HepG2 (cell line): Measurements from ENCODE around the gene ZNF865. TPM values are rescaled to one million over a fixed set of nuclear protein-coding genes. Genes with fewer than 3 reads are reported as not detected.

ENCODE experiments used
- ARNT ChIP-seq: fragments of 450-650 bp; IDR thresholded peaks from 2 replicates; pipeline ENCODE4 v1.6.1; 2017
- FLYWCH1 ChIP-seq: sonication (generic); formaldehyde crosslinking; IDR thresholded peaks from 2 replicates; pipeline ENCODE4 v1.8.1; 2023; ENCODE audit warnings: mild to moderate bottlenecking, missing genetic modification reagents
- HMG20A ChIP-seq: IDR thresholded peaks from 2 replicates; pipeline ENCODE4 v1.6.1; 2016; ENCODE audit warnings: borderline replicate concordance
- HNF4G ChIP-seq, 2 experiments: sonication (generic) in 1 of 2; formaldehyde crosslinking in 1 of 2; IDR thresholded peaks; 2 replicates each; pipeline versions ENCODE4 v1.4.0 to v1.6.1; 2011 to 2020; ENCODE audit warnings: borderline replicate concordance in 2 of 2, low read depth in 2 of 2, mild to moderate bottlenecking in 2 of 2, low read length in 1 of 2, missing genetic modification reagents in 1 of 2, moderate library complexity in 1 of 2
- KDM1A ChIP-seq: IDR thresholded peaks from 2 replicates; pipeline ENCODE4 v1.6.1; 2016; ENCODE audit warnings: missing compliant biosample characterization
- KLF6 ChIP-seq: IDR thresholded peaks from 2 replicates; pipeline ENCODE4 v1.8.0; 2016; ENCODE audit warnings: missing biosample characterization, missing genetic modification reagents
- MLLT10 ChIP-seq: sonication (generic); formaldehyde crosslinking; IDR thresholded peaks from 2 replicates; pipeline ENCODE4 v1.4.0; 2020; ENCODE audit warnings: missing genetic modification reagents
- PAWR ChIP-seq: sonication (generic); formaldehyde crosslinking; IDR thresholded peaks from 2 replicates; pipeline ENCODE4 v1.4.0; 2020; ENCODE audit warnings: missing genetic modification reagents, mild to moderate bottlenecking, borderline replicate concordance
- PITX1 ChIP-seq: sonication (generic); formaldehyde crosslinking; IDR thresholded peaks from 2 replicates; pipeline ENCODE4 v1.5.1; 2020; ENCODE audit warnings: mild to moderate bottlenecking, missing genetic modification reagents
- POLR2G ChIP-seq: fragments of 200-400 bp; formaldehyde crosslinking; IDR thresholded peaks from 2 replicates; pipeline ENCODE4 v1.6.1; 2018; ENCODE audit warnings: mild to moderate bottlenecking, low read depth, low read length, moderate library complexity
- RBM22 ChIP-seq: fragments of 200-400 bp; formaldehyde crosslinking; optimal IDR thresholded peaks from 2 replicates; pipeline ENCODE3; 2017; ENCODE audit warnings: mild to moderate bottlenecking, low read length, moderate library complexity
- RXRA ChIP-seq: sonication (generic); formaldehyde crosslinking; IDR thresholded peaks from 2 replicates; pipeline ENCODE4 v1.5.1; 2020; ENCODE audit warnings: missing genetic modification reagents
- TARDBP ChIP-seq: sonication (generic); formaldehyde crosslinking; IDR thresholded peaks from 2 replicates; pipeline ENCODE4 v1.8.0; 2022; ENCODE audit warnings: mild to moderate bottlenecking, missing genetic modification reagents
- TGIF2 ChIP-seq: IDR thresholded peaks from 2 replicates; pipeline ENCODE4 v1.6.1; 2016; ENCODE audit warnings: control low read depth, missing compliant biosample characterization
- ZFP90 ChIP-seq: sonication (generic); formaldehyde crosslinking; IDR thresholded peaks from 2 replicates; pipeline ENCODE4 v1.8.0; 2022; ENCODE audit warnings: missing genetic modification reagents, mild to moderate bottlenecking, inconsistent platforms, borderline replicate concordance
- ZNF205 ChIP-seq: IDR thresholded peaks from 2 replicates; pipeline ENCODE4 v1.6.1; 2018; ENCODE audit warnings: missing biosample characterization, missing genetic modification reagents
- ZNF207 ChIP-seq: fragments of 450-650 bp; IDR thresholded peaks from 2 replicates; pipeline ENCODE4 v1.6.1; 2016; ENCODE audit warnings: antibody characterized with exemption, borderline replicate concordance
- ZNF260 ChIP-seq: sonication (generic); formaldehyde crosslinking; IDR thresholded peaks from 2 replicates; pipeline ENCODE4 v1.4.0; 2020; ENCODE audit warnings: missing genetic modification reagents, low read depth, mild to moderate bottlenecking, borderline replicate concordance
- ZNF264 ChIP-seq: sonication (generic); formaldehyde crosslinking; IDR thresholded peaks from 2 replicates; pipeline ENCODE4 v1.4.0; 2020; ENCODE audit warnings: missing genetic modification reagents
- ZNF276 ChIP-seq: sonication (generic); formaldehyde crosslinking; IDR thresholded peaks from 2 replicates; pipeline ENCODE4 v1.4.0; 2020; ENCODE audit warnings: mild to moderate bottlenecking, low read depth, missing genetic modification reagents
- ZNF430 ChIP-seq: sonication (generic); formaldehyde crosslinking; IDR thresholded peaks from 2 replicates; pipeline ENCODE4 v1.9.0; 2021; ENCODE audit warnings: mild to moderate bottlenecking, missing genetic modification reagents
- ZNF713 ChIP-seq: sonication (generic); formaldehyde crosslinking; IDR thresholded peaks from 2 replicates; pipeline ENCODE4 v1.4.0; 2020; ENCODE audit warnings: mild to moderate bottlenecking, missing genetic modification reagents
- ZNF724P ChIP-seq: sonication (generic); formaldehyde crosslinking; IDR thresholded peaks from 2 replicates; pipeline ENCODE4 v1.8.0; 2022; ENCODE audit warnings: missing genetic modification reagents, borderline replicate concordance
- polyA plus RNA-seq, 8 experiments: library from polyadenylated mRNA; depleted of rRNA in 3 of 8; stranded (reverse) in 7 of 8; unstranded in 1 of 8; fragments of >200 nt; fragmentation: Illumina TruSeq in 4 of 8; extraction: Trizol in 4 of 8; gene quantifications; 2 replicates each; pipeline versions ENCODE4 v1.2.1 to v1.2.3, GENCODE V29; 2011 to 2016; ENCODE audit warnings: low read depth in 4 of 8, missing spikeins in 1 of 8, mixed read lengths in 1 of 8; ENCODE audit not compliant: insufficient read depth in 1 of 8
- total RNA-seq, 5 experiments: library from RNA; depleted of rRNA; stranded (reverse); fragments of >200 nt; fragmentation: Illumina TruSeq; extraction: Trizol; gene quantifications; 2 replicates each; pipeline ENCODE4 v1.2.3, GENCODE V29; 2016; ENCODE audit warnings: low read depth in 1 of 5
- TF ChIP-seq, protein P1 (sequence below): sonication (generic); formaldehyde crosslinking; IDR thresholded peaks from 2 replicates; pipeline ENCODE4 v1.5.1; 2020; ENCODE audit warnings: missing genetic modification reagents, mild to moderate bottlenecking, borderline replicate concordance
- TF ChIP-seq, protein P2 (sequence below): sonication (generic); formaldehyde crosslinking; IDR thresholded peaks from 2 replicates; pipeline ENCODE4 v1.4.0; 2020; ENCODE audit warnings: missing genetic modification reagents

Gene ZNF865
- total and polyA plus RNA-seq, 2 of the 13 experiments (the other 11 are each of a cell fraction or from before 2014, with no cell fraction given) = 0.93 to 1.0 TPM

DNA sequence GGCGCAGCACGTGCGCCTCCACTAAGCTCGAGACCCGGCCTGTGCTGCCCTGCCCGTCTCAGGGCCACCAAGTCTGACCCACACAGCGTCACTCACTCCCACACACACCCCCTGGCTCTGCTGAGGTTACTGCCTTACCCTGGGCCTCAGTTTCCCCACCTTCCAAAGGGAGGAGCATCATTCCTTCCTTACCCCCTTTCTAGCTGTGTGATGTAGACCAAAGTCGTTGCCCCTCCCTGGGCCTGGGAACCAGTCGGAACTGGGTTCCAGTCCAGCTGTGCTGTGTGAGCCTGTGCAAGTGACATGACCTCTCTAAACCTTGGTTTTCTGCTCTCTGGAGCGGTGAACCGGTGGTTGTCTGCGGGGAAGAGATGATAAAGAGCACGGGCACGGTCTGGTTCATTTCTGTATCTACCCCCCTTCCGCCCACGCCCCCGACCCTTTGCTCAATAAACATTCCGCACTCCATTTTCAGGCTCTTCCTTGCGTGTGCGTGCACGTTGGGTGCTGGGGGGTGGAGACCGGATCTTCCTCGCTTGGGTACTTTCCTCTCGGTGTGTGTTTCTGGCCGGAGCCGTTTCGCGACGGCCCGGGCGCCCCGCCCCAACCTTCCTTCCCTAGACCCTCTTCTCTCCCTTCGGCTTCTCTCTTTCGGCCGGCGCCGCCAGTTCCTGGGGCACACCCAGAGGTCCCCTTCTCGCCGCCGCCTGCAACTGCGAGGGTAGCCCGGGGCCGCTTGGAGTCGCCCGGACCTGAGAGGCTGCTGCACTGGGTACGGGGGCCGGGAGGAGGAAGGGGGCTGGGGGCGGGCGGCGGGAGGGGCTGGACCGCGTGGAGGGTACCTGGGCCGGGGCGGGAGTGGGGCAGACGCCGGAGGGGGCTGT is 37.8 kb downstream of the ZNF865 start, which contains the start of gene ZNF581 (continued):
- no peak for TF ChIP-seq ZNF260 (CRISPR knock-in tag)
- TF ChIP-seq RXRA (CRISPR knock-in tag) = no peak
- peak; percentile 75 for TF ChIP-seq POLR2G
- no peak for TF ChIP-seq ZNF207
- TF ChIP-seq ZNF713 (CRISPR knock-in tag) = 0 out of 2 replicates have a peak, but pooled peaks have one; percentile 32
- TF ChIP-seq ARNT = no peak
- TF ChIP-seq TARDBP (CRISPR knock-in tag) = peak; percentile 68
- peak; percentile 59; the same call in 1 of the 2 replicates for TF ChIP-seq ZNF430 (CRISPR knock-in tag)
- 0 out of 2 replicates have a peak, but pooled peaks have one; percentile 31 for TF ChIP-seq ZNF276 (CRISPR knock-in tag)
- no peak for TF ChIP-seq KDM1A
- no peak; the same call in 1 of the 2 replicates for TF ChIP-seq ZFP90 (CRISPR knock-in tag)
- TF ChIP-seq ZNF205 = peak; percentile 70; the same call in 1 of the 2 replicates
- TF ChIP-seq ZNF264 (CRISPR knock-in tag) = no peak
- TF ChIP-seq MLLT10 (CRISPR knock-in tag) = no peak
- TF ChIP-seq HMG20A = no peak
- TF ChIP-seq PITX1 (CRISPR knock-in tag) = no peak
- TF ChIP-seq, protein P1, sequence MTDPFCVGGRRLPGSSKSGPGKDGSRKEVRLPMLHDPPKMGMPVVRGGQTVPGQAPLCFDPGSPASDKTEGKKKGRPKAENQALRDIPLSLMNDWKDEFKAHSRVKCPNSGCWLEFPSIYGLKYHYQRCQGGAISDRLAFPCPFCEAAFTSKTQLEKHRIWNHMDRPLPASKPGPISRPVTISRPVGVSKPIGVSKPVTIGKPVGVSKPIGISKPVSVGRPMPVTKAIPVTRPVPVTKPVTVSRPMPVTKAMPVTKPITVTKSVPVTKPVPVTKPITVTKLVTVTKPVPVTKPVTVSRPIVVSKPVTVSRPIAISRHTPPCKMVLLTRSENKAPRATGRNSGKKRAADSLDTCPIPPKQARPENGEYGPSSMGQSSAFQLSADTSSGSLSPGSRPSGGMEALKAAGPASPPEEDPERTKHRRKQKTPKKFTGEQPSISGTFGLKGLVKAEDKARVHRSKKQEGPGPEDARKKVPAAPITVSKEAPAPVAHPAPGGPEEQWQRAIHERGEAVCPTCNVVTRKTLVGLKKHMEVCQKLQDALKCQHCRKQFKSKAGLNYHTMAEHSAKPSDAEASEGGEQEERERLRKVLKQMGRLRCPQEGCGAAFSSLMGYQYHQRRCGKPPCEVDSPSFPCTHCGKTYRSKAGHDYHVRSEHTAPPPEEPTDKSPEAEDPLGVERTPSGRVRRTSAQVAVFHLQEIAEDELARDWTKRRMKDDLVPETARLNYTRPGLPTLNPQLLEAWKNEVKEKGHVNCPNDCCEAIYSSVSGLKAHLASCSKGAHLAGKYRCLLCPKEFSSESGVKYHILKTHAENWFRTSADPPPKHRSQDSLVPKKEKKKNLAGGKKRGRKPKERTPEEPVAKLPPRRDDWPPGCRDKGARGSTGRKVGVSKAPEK (CRISPR knock-in tag) = 0 out of 2 replicates have a peak, but pooled peaks have one; percentile 43
- TF ChIP-seq PAWR (CRISPR knock-in tag) = no peak
- TF ChIP-seq, protein P2, sequence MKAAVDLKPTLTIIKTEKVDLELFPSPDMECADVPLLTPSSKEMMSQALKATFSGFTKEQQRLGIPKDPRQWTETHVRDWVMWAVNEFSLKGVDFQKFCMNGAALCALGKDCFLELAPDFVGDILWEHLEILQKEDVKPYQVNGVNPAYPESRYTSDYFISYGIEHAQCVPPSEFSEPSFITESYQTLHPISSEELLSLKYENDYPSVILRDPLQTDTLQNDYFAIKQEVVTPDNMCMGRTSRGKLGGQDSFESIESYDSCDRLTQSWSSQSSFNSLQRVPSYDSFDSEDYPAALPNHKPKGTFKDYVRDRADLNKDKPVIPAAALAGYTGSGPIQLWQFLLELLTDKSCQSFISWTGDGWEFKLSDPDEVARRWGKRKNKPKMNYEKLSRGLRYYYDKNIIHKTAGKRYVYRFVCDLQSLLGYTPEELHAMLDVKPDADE = 0 out of 2 replicates have a peak, but pooled peaks have one; percentile 28
- TF ChIP-seq TGIF2 (CRISPR knock-in tag) = peak; percentile 76
- peak; percentile 40; the same call in 1 of the 2 replicates for TF ChIP-seq KLF6 (CRISPR knock-in tag)
- TF ChIP-seq ZNF724P (CRISPR knock-in tag) = no peak
- TF ChIP-seq FLYWCH1 (CRISPR knock-in tag) = no peak
- no peak for TF ChIP-seq HNF4G (IDR thresholded peaks at IDR 0.05; ENCODE audit: borderline replicate concordance, low read depth, low read length)
- no peak for TF ChIP-seq HNF4G (CRISPR knock-in tag; IDR thresholded peaks at IDR 0.05; ENCODE audit: borderline replicate concordance, low read depth)
- TF ChIP-seq RBM22 = peak; percentile 96
